Activated T-cell treated with anti-CD3 and anti-CD28 coated beads, Interleukin-2, amount 50 U/mL, for 72 hours (primary cell): Measurements from ENCODE around the gene CLDN16. TPM values are rescaled to one million over a fixed set of nuclear protein-coding genes. Genes with fewer than 3 reads are reported as not detected.

Source experiments
- ATAC-seq, 2 donors: fragments of 150-1000 bp; cut with Tn5 transposase; replicated peaks in 1 of 2; 2 replicates each; pipeline ENCODE4 v1.10.0; 2021; ENCODE audit warnings: moderate library complexity in 2 of 2, mild to moderate bottlenecking in 1 of 2
- DNase-seq, 2 donors: peaks; one replicate each; pipeline ENCODE4 v3.0.0; 2021 to 2022; ENCODE audit warnings: mixed read lengths in 1 of 2
- H3K27ac Mint-ChIP-seq: one replicate; pipeline ENCODE4 v1.8.0; 2022; ENCODE audit warnings: mild to moderate bottlenecking, moderate library complexity, mixed read lengths
- H3K27me3 Mint-ChIP-seq: one replicate; pipeline ENCODE4 v1.8.0; 2022; ENCODE audit warnings: low read depth, mixed read lengths
- H3K36me3 Mint-ChIP-seq, 2 donors: one replicate each; pipeline ENCODE4 v1.8.0; 2022; ENCODE audit warnings: mixed read lengths in 2 of 2, mild to moderate bottlenecking in 1 of 2; ENCODE audit not compliant: insufficient read depth in 2 of 2
- H3K4me1 Mint-ChIP-seq: one replicate; pipeline ENCODE4 v1.8.0; 2022; ENCODE audit warnings: low read depth, mixed read lengths
- H3K4me3 Mint-ChIP-seq, 2 donors: one replicate each; pipeline ENCODE4 v1.8.0; 2022; ENCODE audit warnings: mild to moderate bottlenecking in 2 of 2, mixed read lengths in 2 of 2, moderate library complexity in 2 of 2
- H3K9me3 Mint-ChIP-seq, 2 donors: one replicate each; pipeline ENCODE4 v1.8.0; 2022; ENCODE audit warnings: mixed read lengths in 2 of 2
- total RNA-seq, 2 donors: library from RNA; stranded (reverse); gene quantifications; one replicate each; pipeline ENCODE4 v1.2.3, GENCODE V29; 2022

Gene CLDN16
- total RNA-seq, 2 donors from 2014 or later, result 0.29 TPM; not detected in 1

DNA sequence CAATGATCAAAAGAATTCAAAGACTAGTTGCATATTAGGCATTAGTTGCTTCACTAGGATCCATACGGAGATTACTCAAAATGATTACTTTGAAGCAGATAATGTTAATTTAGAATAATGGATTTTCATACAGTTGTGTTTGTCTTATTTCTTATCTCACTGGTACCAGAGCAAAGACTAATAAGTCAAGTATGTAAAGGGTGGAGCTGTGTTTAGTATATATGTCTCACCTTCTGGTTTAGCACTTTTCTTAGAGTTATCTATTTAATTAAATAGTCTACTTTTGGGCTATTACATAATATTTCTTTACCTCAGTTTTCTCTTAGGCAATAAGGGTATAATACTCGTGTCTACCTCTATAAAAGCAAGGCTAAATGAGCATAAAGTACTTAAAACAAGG, 42.9 kb downstream of the CLDN16 start:
- H3K36me3 Mint-ChIP-seq, result peaks cover 0 to 5% of the 10 kb centered on the region in 2 donors
- H3K27me3 Mint-ChIP-seq, result peaks cover 25% of the 10 kb centered on the region
- DNase-seq, result no peak
- no peak for ATAC-seq
- H3K9me3 Mint-ChIP-seq, result no peaks in the 10 kb centered on the region
- no peaks in the 10 kb centered on the region for H3K4me1 Mint-ChIP-seq
- H3K4me3 Mint-ChIP-seq, result no peak overlapping the region
- no peak overlapping the region for H3K27ac Mint-ChIP-seq

DNA sequence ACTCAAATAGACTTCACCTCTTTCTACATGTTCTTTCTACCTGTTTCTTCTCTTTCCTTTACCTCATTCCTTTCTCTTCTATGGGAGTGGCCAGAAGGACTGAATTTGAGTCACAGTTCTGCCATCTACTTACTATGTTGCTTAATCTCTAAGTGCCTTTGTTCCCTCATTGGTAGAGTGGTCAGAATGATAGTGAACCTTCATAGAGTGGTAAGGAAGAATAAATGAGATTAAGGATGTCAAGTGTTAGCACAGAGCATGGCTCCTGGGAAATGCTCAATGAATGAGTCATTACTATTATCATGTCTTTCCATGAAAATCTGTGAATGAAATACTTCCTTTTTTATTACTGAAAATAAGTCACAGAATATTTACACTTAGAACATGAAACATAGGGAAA, 44.3 kb downstream of the CLDN16 start:
- peaks cover 38% of the 10 kb centered on the region for H3K27me3 Mint-ChIP-seq
- no peak overlapping the region for H3K4me3 Mint-ChIP-seq
- no peak for DNase-seq
- peaks cover 0 to 5% of the 10 kb centered on the region in 2 donors for H3K36me3 Mint-ChIP-seq
- no peak overlapping the region for H3K27ac Mint-ChIP-seq
- H3K4me1 Mint-ChIP-seq, result no peaks in the 10 kb centered on the region
- no peaks in the 10 kb centered on the region for H3K9me3 Mint-ChIP-seq
- ATAC-seq, result no peak

DNA sequence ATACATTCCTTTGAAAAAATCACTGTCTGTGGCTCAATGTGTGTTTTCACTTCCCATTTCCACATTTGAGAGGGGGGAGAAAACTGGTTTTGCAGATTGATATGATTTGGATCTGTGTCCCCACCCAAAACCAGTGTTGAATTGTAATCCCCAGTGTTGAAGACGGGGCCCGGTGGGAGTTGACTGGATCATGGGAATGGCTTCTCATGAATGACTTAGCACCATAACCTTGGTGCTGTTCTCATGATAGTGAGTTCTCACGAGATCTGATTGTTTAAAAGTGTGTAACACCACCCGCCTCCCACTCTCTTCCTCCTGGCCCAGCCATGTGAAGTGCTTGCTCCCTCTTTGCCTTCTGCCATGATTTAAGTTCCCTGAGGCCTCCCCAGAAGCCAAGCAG, 45.7 kb downstream of the CLDN16 start:
- DNase-seq (no peak), ATAC-seq (no peak)
- no peak overlapping the region for H3K27ac Mint-ChIP-seq
- no peak overlapping the region for H3K4me3 Mint-ChIP-seq
- H3K27me3 Mint-ChIP-seq, result peaks cover 39% of the 10 kb centered on the region
- no peaks in the 10 kb centered on the region for H3K9me3 Mint-ChIP-seq
- H3K36me3 Mint-ChIP-seq, result peaks cover 0 to 5% of the 10 kb centered on the region in 2 donors
- no peaks in the 10 kb centered on the region for H3K4me1 Mint-ChIP-seq

DNA sequence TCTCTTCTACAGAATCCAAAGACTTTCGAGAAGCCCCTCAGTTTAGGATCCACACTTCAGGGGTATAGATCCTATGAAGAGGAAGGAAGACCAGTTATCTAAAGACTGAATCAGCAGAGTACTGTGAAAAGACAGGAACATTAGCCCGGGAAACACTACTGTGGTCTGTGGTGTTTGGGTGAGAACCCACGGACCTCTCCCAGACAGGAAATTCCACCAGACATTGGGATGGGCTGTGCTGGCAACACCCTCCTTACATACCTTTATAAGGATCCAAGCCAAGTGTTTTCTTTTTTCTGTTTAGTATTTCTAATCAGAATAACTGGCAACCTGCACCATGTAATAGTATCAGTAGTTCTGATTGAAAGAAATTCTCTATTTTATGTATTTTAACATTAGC, 47.7 kb downstream of the CLDN16 start:
- no peaks in the 10 kb centered on the region for H3K9me3 Mint-ChIP-seq
- H3K4me3 Mint-ChIP-seq, result no peak overlapping the region
- no peak for ATAC-seq

DNA sequence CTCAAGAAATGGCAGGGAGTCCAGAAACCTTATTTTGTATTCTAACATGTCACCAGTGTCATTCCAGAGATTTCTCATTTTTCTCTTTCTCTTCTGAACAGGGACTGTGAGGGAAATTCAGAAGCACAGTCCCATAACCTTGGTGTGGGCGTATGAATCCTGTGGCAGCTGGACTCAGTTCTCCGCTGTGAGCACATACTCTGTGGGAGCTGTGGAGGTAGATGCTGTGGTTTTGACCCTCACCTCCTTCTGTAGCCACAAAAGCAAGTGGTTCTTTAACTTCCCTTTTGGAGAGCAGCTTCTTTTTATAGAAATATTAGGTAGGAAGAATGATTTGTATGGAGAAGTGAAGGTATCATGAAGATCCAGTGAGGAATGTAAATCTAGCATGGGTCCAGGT, 48.4 kb downstream of the CLDN16 start:
- DNase-seq (no peak), ATAC-seq (no peak)
- H3K4me1 Mint-ChIP-seq, result no peaks in the 10 kb centered on the region
- H3K27me3 Mint-ChIP-seq, result peaks cover 39% of the 10 kb centered on the region
- H3K9me3 Mint-ChIP-seq, result no peaks in the 10 kb centered on the region
- no peak overlapping the region for H3K4me3 Mint-ChIP-seq
- no peak overlapping the region for H3K27ac Mint-ChIP-seq
- peaks cover 0 to 5% of the 10 kb centered on the region in 2 donors for H3K36me3 Mint-ChIP-seq

More for the DNA sequence above, 47.7 kb downstream of the CLDN16 start:
- Mint-ChIP-seq H3K27ac (no peak overlapping the region), H3K4me1 (no peaks in the 10 kb centered on the region), H3K27me3 (peaks cover 39% of the 10 kb centered on the region), H3K36me3 (peaks cover 0 to 5% of the 10 kb centered on the region in 2 donors)
- DNase-seq, result no peak

DNA sequence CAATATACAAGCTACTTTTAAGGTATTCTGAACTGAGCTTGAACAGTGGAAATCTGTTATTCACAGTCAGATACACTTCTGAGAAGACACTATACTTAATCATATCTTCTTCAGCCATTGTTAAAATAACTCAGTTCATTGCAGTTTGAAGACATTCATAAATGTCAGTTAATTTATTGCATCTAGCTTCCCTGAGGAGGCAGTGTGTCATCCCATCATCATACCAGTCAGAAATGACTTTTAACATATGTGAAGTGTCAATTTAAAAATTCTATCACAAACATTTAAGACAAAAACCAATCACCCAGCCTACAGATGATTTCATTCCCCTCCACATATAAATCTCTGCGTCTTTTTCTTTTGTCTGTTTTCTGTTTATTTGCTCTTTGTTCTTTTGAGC, 54.3 kb downstream of the CLDN16 start:
- ATAC-seq (no peak), DNase-seq (no peak)
- Mint-ChIP-seq H3K9me3 (no peaks in the 10 kb centered on the region), H3K27ac (no peak overlapping the region), H3K27me3 (peaks cover 9% of the 10 kb centered on the region), H3K4me1 (peaks cover 14% of the 10 kb centered on the region), H3K36me3 (no peaks in the 10 kb centered on the region), H3K4me3 (no peak overlapping the region)

DNA sequence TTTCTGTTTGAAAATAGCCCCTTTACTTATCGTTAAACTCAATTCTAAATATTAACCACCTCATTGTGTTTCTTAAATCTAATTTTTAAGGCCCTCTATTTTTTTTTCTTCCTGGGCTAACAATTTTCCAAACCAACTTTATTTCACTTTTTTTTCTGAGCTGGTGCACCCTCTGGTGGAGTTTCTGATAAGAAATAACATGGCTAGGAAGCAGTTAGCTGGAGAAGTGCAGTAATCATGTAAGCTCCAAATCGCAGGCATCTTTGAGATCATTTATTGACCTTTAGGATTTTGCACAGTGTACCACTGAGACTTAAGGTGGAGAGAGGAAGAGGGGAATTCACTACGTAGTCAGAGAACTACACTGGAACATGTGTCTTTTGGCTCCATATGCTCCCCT, 55.3 kb downstream of the CLDN16 start:
- H3K4me1 Mint-ChIP-seq, result peaks cover 14% of the 10 kb centered on the region

DNA sequence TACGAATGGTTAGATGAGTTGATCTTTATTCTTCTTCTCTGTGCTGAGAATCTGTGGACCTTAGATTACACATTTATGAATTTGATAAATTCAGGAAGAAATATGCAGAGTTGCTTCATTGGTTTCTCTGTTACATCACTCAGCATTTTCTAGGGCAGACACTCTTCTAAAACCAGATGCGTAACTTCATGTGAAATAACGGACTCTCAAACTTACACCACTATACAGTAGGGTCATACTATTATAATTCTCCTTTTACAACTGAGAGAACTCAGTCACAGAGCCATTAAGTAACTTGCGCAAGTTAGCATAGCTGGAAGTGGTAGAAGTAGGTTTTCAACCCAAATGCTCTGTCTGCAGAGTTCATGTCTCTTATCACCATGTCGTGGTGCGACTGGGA, 56.0 kb downstream of the CLDN16 start:
- H3K27ac Mint-ChIP-seq, result no peak overlapping the region
- peaks cover 14% of the 10 kb centered on the region for H3K4me1 Mint-ChIP-seq
- H3K4me3 Mint-ChIP-seq, result no peak overlapping the region
- no peaks in the 10 kb centered on the region for H3K36me3 Mint-ChIP-seq
- no peaks in the 10 kb centered on the region for H3K9me3 Mint-ChIP-seq
- H3K27me3 Mint-ChIP-seq, result peaks cover 14% of the 10 kb centered on the region
- DNase-seq (no peak), ATAC-seq (no peak)

More for the DNA sequence above, 55.3 kb downstream of the CLDN16 start:
- H3K27ac Mint-ChIP-seq, result no peak overlapping the region
- H3K4me3 Mint-ChIP-seq, result no peak overlapping the region
- H3K9me3 Mint-ChIP-seq, result no peaks in the 10 kb centered on the region
- no peaks in the 10 kb centered on the region for H3K36me3 Mint-ChIP-seq
- DNase-seq, result no peak
- ATAC-seq, result no peak
- peaks cover 14% of the 10 kb centered on the region for H3K27me3 Mint-ChIP-seq

DNA sequence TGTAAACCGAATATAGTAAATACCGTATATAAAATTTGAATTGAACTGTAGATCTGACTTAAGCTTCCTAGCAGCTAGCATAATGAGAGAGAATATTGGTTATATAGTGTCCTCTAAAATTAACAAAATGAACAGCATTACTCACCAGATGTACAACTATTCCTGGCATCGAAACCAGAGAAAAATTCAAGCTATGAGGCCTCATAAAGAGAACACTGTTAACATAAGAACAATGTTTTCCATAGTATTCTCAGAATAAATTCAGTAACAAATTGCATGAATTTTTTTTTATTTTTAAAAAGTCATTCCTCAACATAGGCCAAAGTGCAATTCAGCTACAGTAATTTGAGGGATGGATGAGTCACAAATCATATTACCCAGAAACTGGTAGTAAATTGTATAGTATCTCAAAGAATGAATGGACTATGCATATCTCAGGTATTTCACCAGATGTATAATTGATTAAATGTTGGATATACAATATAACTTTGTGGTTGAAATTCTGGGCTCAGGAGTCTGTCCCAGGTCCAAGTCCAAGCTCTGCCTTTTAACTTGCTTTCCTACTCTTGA, 56.7 kb downstream of the CLDN16 start:
- no peak overlapping the region for H3K27ac Mint-ChIP-seq
- H3K9me3 Mint-ChIP-seq, result no peaks in the 10 kb centered on the region
- peaks cover 14% of the 10 kb centered on the region for H3K27me3 Mint-ChIP-seq
- no peaks in the 10 kb centered on the region for H3K36me3 Mint-ChIP-seq
- DNase-seq, result no peak
- no peak overlapping the region for H3K4me3 Mint-ChIP-seq
- ATAC-seq, result no peak
- H3K4me1 Mint-ChIP-seq, result peaks cover 14% of the 10 kb centered on the region

DNA sequence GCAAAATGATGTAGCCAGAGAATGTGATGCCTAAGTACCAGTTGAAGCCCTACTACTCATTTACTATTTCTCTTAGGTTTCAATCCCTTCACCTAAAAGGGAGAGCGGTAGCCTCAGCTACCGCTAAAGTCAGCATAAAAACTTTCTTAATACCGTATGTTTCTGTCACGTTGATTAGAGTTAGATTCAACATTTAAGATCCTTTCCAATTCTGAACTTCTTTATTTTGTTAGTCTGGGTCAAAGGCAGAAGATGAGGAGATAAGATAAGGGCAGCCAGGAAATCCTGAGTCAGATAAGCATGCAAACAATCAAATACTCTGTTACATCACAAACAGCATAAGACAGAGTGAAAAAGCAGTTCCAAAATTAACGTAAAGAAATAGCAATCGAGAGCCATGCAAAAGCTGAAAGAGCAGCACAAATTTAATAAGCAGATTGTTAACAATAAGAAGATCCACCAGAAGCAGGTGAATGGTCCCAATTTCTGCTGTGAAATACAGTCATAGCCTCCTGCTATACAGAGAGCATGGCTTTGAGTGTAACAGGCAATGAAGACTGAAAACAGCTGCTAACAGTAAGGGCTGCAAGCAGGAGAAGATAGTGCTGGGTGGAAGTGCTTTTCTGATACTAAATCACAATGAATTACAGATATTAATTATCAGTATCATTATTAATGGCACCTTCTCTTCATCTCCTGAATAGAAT, 58.8 kb downstream of the CLDN16 start:
- DNase-seq, result no peak
- Mint-ChIP-seq H3K27ac (no peak overlapping the region), H3K4me3 (peak overlapping the region in 1 of 2 donors; percentile 1), H3K36me3 (no peaks in the 10 kb centered on the region), H3K4me1 (peaks cover 14% of the 10 kb centered on the region), H3K27me3 (peaks cover 14% of the 10 kb centered on the region), H3K9me3 (no peaks in the 10 kb centered on the region)
- peak in 1 of 2 donors; percentile 43 for ATAC-seq

DNA sequence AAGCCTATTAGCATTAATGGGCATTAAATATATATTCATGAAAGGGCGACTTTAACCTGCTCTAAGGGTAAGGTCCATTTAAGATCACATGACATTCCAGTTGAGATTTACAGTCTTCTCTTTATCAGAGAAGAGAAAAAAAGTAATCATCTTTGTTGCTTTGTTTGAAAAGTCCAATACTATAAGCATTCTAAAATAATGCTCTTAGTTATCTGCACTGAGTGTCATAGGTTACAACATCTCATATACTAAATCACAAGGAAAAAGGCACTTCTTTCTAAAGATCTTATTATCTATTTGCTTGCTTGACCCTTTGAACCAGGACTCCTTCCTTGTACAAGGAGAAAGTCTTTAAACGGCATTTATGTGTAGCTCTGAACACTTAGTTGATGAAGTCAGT, 60.3 kb downstream of the CLDN16 start:
- no peak overlapping the region for H3K27ac Mint-ChIP-seq
- no peaks in the 10 kb centered on the region for H3K9me3 Mint-ChIP-seq
- H3K27me3 Mint-ChIP-seq, result peaks cover 14% of the 10 kb centered on the region
- peaks cover 14% of the 10 kb centered on the region for H3K4me1 Mint-ChIP-seq
- H3K4me3 Mint-ChIP-seq, result no peak overlapping the region
- DNase-seq (no peak), ATAC-seq (no peak)
- H3K36me3 Mint-ChIP-seq, result no peaks in the 10 kb centered on the region

DNA sequence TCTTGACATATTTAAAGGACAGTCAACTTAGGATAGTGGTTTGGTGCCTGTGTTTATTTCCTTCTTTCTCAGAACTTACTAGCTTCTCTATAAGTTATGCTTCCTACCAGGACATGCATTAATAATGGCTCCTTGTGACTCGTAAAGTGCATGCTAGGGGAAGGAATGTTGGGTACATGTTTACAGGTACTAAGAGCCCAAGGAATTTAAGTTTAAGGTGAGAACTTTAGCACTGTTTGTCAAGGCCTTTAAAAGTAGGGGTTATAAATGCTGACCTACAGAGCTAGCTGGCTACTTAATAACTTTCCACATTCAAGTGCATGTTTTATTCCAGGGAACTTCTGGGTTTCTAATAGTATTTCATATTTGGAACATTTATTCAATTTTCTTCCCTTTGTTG, 61.8 kb downstream of the CLDN16 start, which contains the start of gene TMEM207:
Gene TMEM207 (minus strand): TSS at position 101 of the 400 bp plus-strand sequence. CDS start 92 bp downstream, at position 9.
- ATAC-seq, result no peak
- Mint-ChIP-seq H3K36me3 (no peaks in the 10 kb centered on the region), H3K27ac (no peak within 1 kb of the TSS), H3K4me3 (no peak within 1 kb of the TSS), H3K27me3 (peaks cover 6% of the 10 kb centered on the region), H3K4me1 (peaks cover 14% of the 10 kb centered on the region), H3K9me3 (no peaks in the 10 kb centered on the region)
- DNase-seq, result no peak

DNA sequence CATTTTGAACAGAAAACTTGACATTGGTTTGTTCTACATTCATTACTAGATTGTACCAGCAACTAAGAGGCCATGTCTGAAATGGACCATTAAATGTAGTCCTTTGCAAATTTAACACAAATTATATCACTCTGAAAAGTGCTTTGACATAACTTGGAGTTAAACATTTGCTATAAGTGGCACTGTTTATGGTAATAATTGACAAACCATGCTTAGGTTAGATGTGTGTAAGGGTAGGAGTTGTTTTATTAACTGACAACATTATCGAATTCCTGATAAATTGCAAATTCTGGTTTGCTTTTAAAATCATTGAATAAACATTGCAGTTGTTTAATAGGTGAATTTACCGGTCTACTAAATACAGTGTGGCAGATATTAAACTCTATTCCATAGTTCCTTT, 67.9 kb downstream of the CLDN16 start:
- Mint-ChIP-seq H3K9me3 (no peaks in the 10 kb centered on the region), H3K4me1 (no peaks in the 10 kb centered on the region), H3K36me3 (no peaks in the 10 kb centered on the region), H3K27me3 (peaks cover 15% of the 10 kb centered on the region), H3K4me3 (no peak overlapping the region), H3K27ac (no peak overlapping the region)
- ATAC-seq (no peak), DNase-seq (no peak)

DNA sequence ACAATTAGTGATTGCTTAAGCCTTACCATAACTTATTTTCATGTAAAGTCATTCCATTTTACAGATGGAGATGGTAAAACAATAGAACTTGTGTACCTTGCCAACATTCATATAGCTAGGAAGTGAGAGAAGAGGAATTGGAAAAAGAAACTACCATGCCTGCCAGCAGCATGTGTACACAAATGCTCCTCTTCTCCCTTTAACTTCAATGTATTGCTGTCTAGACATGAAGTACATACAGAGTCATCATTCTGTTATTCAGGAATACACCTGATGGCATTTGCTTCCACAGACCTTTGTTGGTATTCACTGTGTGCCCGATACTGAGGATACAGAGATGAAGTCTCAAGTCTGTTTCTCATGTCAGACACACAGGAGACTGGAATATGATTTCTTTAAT, 68.8 kb downstream of the CLDN16 start:
- H3K4me1 Mint-ChIP-seq, result no peaks in the 10 kb centered on the region
- no peak overlapping the region for H3K27ac Mint-ChIP-seq

More for the DNA sequence above, 68.8 kb downstream of the CLDN16 start:
- Mint-ChIP-seq H3K9me3 (no peaks in the 10 kb centered on the region), H3K4me3 (no peak overlapping the region), H3K27me3 (peaks cover 15% of the 10 kb centered on the region), H3K36me3 (no peaks in the 10 kb centered on the region)
- ATAC-seq (no peak), DNase-seq (no peak)
